DMS53 (cell line): ENCODE results near the gene SPEF1.
A peak's percentile ranks its signal among the peaks of the same experiment; 100 is the strongest.

Experiments
- DNase-seq: peaks from one replicate; lab custom pipeline; 2025; lab: John Stamatoyannopoulos, UW

The SPEF1 gene

DNA sequence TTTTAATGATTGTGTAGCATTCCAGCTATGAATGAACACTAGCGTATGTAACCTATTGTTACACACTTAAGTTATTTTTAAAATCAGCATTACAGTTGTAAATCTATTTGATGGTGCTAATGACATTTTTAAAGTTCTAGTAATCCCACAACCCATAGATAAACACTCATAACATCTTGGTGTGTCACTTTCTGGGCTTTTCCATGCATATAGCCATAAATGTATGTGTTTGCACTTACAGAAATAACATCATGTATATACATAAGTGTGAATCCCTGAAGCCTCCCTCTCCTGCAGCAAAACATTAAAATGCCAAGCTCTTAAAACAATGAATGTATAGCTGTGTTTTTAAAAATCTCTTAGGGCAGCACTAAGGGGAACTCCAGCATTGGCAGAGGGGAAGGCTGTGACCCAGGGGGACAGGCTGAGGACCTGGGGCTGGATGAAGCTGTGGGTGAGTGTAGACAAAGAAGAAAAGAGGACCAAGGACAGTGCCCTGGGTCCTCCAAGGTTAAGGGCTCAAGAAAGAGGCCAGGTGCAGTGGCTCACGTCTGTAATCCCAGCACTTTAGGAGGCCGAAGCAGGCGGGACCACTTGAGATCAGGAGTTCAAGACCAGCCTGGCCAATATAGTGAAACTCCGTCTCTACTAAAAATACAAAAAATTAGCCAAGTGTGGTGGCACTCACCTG, 6.2 kb upstream of the SPEF1 start:
- DNase-seq: no peak

DNA sequence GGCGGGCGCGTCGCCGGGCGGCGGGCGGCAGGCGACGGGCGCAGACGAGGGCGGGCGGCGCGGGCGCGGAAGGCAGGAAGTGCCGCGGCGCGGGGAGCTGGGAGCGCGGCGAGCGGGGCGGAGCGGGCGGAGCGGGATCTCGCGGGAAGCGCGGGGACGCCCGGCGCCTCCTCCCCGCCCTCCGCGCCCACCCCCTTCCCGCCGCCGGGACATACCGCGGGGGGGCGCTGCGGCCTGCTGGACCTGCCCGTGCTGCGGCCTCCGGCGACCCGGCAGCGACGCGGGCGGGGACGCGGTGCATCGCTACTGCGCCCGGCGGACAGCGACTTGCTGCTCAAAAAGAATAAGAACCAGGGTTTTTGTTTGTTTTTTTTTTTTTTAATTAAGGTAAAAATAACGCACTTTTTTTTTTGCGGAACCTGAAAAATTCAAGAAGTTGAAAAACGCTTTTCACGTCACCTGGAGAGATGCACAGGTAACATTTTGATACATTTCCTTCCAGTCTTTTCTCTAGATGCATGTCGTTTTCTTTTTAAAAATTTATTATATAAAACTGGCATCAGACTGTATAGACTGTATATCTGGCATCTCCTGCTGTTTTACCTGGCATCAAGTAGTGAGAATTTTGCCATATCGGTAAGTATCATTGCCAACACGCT, 5.5 kb upstream of the SPEF1 start, which contains the start of gene CENPB:
TSS of gene CENPB (minus strand) at position 76 of the 659 bp plus-strand sequence. CDS start 257 bp downstream, outside the sequence.
- DNase-seq: peak; percentile 96

DNA sequence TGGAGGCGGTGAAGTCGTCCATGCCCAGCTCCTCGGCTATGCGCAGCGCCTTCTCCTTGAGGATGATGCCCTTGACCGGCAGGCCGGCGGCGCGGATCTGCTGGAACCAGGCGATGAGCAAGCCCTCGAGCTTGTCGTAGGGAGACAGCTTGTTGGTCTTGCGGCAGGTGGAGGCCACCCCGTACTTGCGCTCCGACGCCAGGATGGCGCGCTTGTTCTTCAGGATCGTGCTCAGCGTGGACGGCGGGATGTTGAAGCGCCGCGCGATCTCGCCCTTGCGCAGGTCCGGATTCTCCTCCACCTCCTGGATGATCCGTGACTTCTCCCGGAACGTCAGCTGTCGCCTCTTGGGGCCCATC, 4.9 kb upstream of the SPEF1 start:
- peak; percentile 81 for DNase-seq

- DNase-seq: peak; percentile 77
Observed at GRCh38 chr20:3785240-3786125, 4.2 kb upstream of the SPEF1 start.

DNA sequence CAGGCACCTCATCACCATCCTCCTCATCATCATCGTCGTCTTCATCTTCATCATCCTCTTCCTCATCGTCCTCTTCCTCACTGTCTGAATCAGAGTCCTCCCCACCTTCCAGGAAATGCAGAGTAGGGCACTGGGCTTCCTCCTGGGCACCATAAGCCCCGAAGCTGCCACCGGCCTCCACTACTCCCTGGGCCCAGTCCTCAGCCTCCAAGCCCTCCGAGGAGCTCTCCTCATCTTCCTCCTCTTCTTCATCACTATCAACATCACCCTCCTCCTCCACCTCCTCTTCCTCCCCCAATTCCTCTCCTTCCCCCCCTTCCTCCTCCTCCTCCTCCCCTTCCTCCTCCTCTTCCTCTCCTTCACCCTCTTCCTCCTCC, 3.6 kb upstream of the SPEF1 start:
- no peak for DNase-seq

DNA sequence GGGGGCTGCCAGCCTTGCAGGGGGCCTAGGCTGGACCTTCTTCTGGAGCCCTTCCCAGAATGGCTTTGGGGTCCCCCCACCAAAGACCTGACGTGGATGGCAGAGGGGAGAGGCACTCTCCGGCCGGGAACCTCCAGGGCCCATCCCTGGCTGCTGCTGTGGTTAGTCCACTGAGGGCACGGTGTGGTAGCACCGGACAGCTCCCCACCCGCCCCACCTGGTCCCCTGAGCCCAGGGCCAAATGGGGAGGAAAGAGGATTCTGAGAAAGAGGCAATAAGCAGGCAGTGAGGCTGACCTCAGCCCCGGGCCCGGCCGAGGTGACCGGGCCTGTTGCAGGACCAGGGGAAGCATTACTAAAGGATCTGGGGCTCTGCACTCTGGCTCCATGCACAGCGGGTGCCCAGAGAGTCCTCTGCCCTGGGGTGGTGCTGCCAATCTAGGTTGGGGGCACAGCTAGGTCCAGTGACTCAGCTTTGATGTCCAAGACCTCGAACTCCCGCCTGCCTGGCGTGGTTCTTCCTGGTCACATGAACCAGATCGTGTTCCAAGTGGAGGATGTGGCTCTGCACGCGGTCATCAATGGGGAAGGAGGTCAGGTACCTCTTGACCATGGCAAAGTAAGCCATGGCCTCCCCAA, 3.1 kb upstream of the SPEF1 start:
- DNase-seq: no peak

DNA sequence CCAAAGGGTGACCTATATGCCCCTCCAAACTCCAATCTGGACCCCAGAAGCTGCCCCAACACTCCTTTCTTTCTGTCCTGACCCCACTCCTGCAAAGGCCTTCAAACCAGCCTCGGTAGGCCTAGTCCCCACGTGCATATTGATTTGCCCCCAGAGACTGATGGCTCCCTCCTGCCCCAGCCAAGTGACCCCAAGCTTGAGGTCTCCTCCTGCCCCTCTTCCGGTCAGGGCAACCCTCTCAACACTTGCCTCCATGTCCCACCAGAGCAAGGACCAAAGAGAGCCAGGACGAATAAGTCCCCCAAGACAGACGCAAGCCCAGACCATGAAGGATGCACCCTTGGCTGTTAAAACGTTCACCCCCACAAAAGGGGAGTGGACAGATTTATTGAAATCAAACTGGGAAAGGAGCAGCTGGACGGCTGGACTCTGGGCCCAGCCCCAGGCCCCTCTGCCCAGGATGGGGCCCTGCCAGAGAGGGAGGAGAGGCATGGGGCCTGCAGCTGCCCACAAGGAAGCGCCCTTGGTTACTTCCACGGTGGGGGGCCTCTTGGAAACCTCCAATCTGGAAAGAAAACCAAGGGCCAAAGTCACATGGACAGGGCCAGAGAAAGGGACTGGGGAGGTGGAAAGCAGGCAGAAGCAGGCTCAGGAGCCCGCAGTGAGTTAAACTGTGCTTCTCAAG, 2.4 kb upstream of the SPEF1 start:
- DNase-seq: no peak

DNA sequence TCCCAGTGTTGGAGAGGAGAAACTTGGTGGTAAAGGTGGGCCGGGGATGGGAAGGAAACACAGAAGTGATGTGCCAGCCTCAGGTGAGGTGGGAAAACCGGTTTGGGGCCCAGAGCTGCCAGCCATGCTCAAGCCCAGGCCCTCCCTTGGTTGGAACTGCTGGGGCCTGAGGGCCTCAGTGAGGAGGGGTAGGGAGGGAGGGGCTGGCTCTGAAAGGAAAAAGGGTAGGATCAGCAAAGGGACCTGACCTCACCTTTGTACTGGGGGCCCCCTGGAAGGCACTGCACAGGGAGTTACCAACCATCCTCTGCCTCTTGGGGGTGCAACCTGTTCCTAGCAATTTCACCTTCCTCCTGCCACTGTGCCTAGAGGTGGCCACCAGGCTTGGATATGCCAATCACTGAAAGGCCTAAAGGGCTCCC, 1.8 kb upstream of the SPEF1 start:
- peak; percentile 52 for DNase-seq

DNA sequence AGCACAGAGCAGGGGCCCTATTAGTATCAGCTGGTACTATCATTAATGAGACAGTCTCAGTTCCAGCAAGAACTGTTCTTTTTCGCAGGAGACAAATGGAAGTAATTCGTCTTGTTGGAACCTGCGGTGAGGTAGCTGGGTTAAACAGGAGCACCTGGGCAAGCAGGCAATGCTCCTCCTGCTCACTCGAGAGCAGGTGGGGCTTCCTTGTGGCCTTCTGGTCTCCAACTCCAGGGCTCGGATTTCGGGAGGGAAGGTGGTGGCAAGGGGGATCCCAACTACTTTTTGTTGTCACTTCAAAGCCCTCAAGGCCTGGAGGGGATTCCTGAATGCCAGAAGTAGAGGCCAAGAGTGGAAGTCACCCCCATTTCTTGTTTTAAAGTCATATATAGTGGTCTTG, 1.3 kb upstream of the SPEF1 start:
- DNase-seq: no peak

GRCh38 chr20:3778976-3779375, 2.3 kb downstream of the SPEF1 start:
- no peak for DNase-seq

- DNase-seq: peak; percentile 88
Observed at GRCh38 chr20:3777716-3778629, 3.3 kb downstream of the SPEF1 start.

- no peak for DNase-seq
Observed at GRCh38 chr20:3777381-3777715, 3.9 kb downstream of the SPEF1 start.

GRCh38 chr20:3775457-3776108, 5.7 kb downstream of the SPEF1 start:
- no peak for DNase-seq

DNA sequence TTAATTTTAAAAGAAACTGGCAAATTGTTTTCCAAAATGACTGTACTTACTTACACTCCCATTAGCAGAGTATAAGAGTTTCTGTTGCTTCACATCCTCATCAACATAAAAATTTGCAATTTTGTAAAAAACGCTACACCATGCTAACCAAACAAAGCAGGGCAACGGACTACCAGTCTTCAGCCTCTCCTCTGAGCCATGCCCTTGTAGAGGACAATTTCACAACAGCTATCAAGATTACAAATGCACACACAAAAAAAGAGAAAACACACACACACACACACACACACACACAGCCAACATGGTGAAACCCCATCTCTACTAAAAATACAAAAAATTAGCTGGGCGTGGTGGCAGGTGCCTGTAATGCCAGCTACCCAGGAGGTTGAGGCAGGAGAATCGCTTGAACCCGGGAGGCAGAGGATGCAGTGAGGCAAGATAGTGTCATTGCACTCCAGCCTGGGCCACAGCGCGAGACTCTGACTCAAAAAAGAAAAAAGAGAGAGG, 9.6 kb downstream of the SPEF1 start:
- no peak for DNase-seq

GRCh38 chr20:3768342-3769130, 12.7 kb downstream of the SPEF1 start:
- peak; percentile 89 for DNase-seq

DNA sequence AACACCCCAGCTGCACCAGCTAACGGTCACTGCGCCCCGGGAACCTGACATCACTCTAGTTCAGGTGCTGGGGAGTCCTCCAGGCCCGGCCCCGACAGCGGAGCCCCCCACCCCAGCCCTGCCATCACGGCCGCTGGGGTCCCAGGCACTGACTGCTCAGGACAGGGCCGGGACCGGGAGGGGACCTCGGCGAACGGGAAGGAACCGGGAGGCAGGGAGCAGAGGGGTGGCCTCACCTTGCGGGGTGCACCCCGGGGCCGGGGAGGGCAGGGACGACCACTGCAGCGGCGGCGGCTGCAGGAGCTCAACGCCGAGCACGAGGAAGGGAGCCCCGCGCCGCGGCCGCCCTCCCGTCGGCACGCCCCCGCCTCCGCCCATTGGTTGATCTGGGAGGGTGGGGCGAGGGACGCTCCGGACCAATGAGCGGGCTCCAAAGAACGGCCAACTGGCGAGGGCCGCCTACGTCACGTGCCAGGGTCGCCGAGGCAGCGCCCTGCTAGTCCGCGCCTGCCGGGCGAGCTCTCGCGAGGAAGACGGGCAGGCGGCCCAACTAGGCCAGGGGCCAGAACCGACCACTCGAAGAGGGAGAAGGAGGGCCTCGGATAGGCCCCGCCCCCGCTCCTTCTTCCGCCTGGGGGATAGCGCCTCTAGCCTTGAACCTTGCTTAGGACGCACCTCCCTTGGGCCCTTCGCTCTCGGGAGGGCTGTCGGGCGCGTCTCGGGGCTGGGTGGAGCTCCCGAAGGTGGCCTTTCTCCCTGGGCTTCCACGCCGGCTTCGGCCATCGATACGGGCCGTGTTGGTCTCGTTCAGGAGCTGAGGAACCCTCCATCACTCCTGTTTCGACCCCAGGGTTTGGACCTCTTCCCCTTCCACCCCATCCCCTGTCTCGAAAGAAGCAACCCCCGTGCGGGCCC, 13.6 kb downstream of the SPEF1 start, which contains the start of gene ADISSP:
TSS of gene ADISSP (minus strand) at position 327 of the 915 bp plus-strand sequence. CDS start 7,653 bp downstream, outside the sequence.
- DNase-seq: peak; percentile 99

- DNase-seq: peak; percentile 55
Observed at GRCh38 chr20:3767110-3767426, 14.2 kb downstream of the SPEF1 start.
